ENCODE measurements around the gene MITD1.

GRCh38 chr2:99217929-99218501 is 37.2 kb upstream of the MITD1 start:
- TF ChIP-seq CTCF (IDR thresholded peaks at IDR 0.05) (no peak), POLR2AphosphoS5 (IDR thresholded peaks at IDR 0.05) (no peak), EP300 (IDR thresholded peaks at IDR 0.05) (no peak), POLR2A (IDR thresholded peaks at IDR 0.05) (no peak)

Data from gastroesophageal sphincter (tissue), 3 donors.